OCI-LY7 (cell line): Measurements from ENCODE around the gene ZBTB3. TPM values are rescaled to one million over a fixed set of nuclear protein-coding genes. Genes with fewer than 3 reads are reported as not detected.
A peak's percentile ranks its signal among the peaks of the same experiment; 100 is the strongest.

Source experiments
- BruUV-seq: library from RNA; stranded (reverse); fragments of 400-500 nt; replicated peaks from 2 replicates; lab custom pipeline; 2021; lab: Mats Ljungman, UMichigan
- CTCF ChIA-PET: fragments of 300-600 bp; sonication (Branson Sonifier 250); formaldehyde crosslinking; loops from one replicate; lab custom pipeline; 2022; ENCODE audit warnings: antibody characterized with exemption; ENCODE audit not compliant: unreplicated experiment; lab: Charles Lee
- POLR2A ChIA-PET: fragments of 300-600 bp; sonication (Branson Sonifier 250); formaldehyde crosslinking; loops from one replicate; lab custom pipeline; 2022; ENCODE audit warnings: antibody characterized with exemption; lab: Charles Lee
- DNase-seq: peaks from one replicate; pipeline ENCODE4 v3.0.0-alpha.2; 2015; ENCODE audit warnings: low spot score
- H2AFZ ChIP-seq: fragments of 200-600 bp; sonication (generic), shearing (Covaris generic); 2 replicates; pipeline ENCODE4 v1.6.1; 2014; ENCODE audit warnings: mild to moderate bottlenecking, antibody characterized with exemption, low read length, moderate library complexity
- H3K27ac ChIP-seq: fragments of 200-600 bp; sonication (generic); 2 replicates; pipeline ENCODE4 v1.5.1; 2014; ENCODE audit warnings: mixed run types, low read depth, mild to moderate bottlenecking, moderate library complexity, low read length, inconsistent platforms; ENCODE audit not compliant: poor library complexity, severe bottlenecking
- H3K36me3 ChIP-seq: fragments of 200-600 bp; sonication (generic); 2 replicates; pipeline ENCODE4 v1.6.1; 2014; ENCODE audit warnings: mild to moderate bottlenecking, antibody characterized with exemption, low read length, moderate library complexity, mixed read lengths; ENCODE audit not compliant: insufficient read depth
- H3K4me1 ChIP-seq: fragments of 200-600 bp; sonication (generic); 2 replicates; pipeline ENCODE4 v1.5.1; 2014; ENCODE audit warnings: mild to moderate bottlenecking, low read length; ENCODE audit not compliant: insufficient read depth, poor library complexity, severe bottlenecking
- H3K4me2 ChIP-seq: fragments of 200-600 bp; sonication (generic); 2 replicates; pipeline ENCODE4 v1.6.1; 2014; ENCODE audit warnings: mild to moderate bottlenecking, low read length
- H3K4me3 ChIP-seq: fragments of 200-600 bp; sonication (generic); 2 replicates; pipeline ENCODE4 v1.5.1; 2014; ENCODE audit warnings: mild to moderate bottlenecking, low read depth, low read length; ENCODE audit not compliant: poor library complexity, severe bottlenecking
- H3K79me2 ChIP-seq: fragments of 200-600 bp; sonication (generic); 2 replicates; pipeline ENCODE4 v1.6.1; 2016; ENCODE audit warnings: low read depth, mild to moderate bottlenecking, low read length, moderate library complexity, mixed read lengths; ENCODE audit not compliant: insufficient read depth
- H3K9me2 ChIP-seq: fragments of 200-600 bp; sonication (generic); 2 replicates; pipeline ENCODE4 v1.6.1; 2016; ENCODE audit warnings: mild to moderate bottlenecking, low read length, mixed read lengths; ENCODE audit not compliant: insufficient read depth
- H3K9me3 ChIP-seq: fragments of 200-600 bp; sonication (generic); 2 replicates; pipeline ENCODE4 v1.6.1; 2014; ENCODE audit warnings: mild to moderate bottlenecking, mixed run types, low read length, mixed read lengths
- H4K20me1 ChIP-seq: fragments of 200-600 bp; sonication (generic); 2 replicates; pipeline ENCODE4 v1.6.1; 2014; ENCODE audit warnings: mild to moderate bottlenecking, antibody characterized with exemption, low read length, moderate library complexity, mixed read lengths; ENCODE audit not compliant: insufficient read depth
- EZH2phosphoT487 ChIP-seq: fragments of 200-600 bp; sonication (generic); IDR thresholded peaks from 2 replicates; pipeline ENCODE4 v1.6.1; 2018; ENCODE audit warnings: low read depth, borderline replicate concordance, mild to moderate bottlenecking, mixed run types, antibody characterized with exemption, low read length, moderate library complexity, mixed read lengths
- intact Hi-C: fragments of 100-400 bp; cut with micrococcal nuclease; formaldehyde crosslinking; loops from one replicate; pipeline ENCODE4 v1.10.0; 2022; ENCODE audit not compliant: unreplicated experiment
- total RNA-seq, 2 experiments: library from RNA; depleted of rRNA in 1 of 2; stranded (reverse); fragments of >200 nt in 1 of 2; shearing (Covaris generic) in 1 of 2; gene quantifications; 2 replicates each; pipeline ENCODE4 v1.2.3, GENCODE V29; 2014 to 2022
- TF ChIP-seq, protein P1 (sequence below): fragments of 200-600 bp; sonication (generic); conservative IDR thresholded peaks from 2 replicates; pipeline ENCODE4 v1.5.1; 2014; ENCODE audit warnings: mild to moderate bottlenecking, antibody characterized with exemption, low read length, moderate library complexity, mixed read lengths

Gene ZBTB3
- total RNA-seq, 2 experiments from 2014 or later, result 11.3 to 11.8 TPM

DNA sequence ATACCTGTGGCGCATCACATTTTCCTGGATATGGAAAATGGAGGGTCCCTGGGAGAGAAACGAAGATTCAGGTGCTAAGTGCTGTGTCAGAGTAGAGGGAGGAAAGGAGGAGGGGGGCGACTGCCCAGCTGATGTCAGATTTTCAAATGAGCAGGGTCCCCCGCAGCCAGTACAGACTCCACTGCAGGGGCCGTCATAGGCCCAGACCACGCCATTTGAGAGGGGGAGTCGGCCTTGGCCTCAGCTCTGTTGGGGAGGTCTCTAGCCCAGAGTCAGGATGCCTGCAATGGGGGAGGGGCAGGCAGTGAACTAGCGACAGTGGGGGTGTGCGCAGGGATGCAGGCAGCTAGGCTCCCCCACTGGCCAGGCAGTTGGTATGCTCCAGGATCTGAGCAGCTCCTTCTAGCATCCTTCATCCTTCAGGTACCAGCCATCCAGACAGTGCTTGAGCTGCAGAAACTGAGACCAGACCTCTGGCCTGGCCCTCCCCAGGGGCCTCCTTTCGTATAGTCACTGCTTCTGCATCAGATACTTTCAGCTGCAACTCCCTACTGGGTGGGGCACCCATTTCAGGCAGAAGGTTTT is 46.6 kb downstream of the ZBTB3 start, which contains the start of the genes BSCL2 and GNG3:
TSS of gene BSCL2 (minus strand) at position 148 of the 585 bp plus-strand sequence. CDS start 229 bp downstream, outside the sequence.
TSS of gene GNG3 (plus strand) at position 400 of the 585 bp plus-strand sequence. CDS start 620 bp downstream, outside the sequence.
- no peaks in the 10 kb centered on the region for H4K20me1 ChIP-seq
- H3K27ac ChIP-seq, result peak within 1 kb of the TSS; percentile 73
- H3K9me3 ChIP-seq, result no peaks in the 10 kb centered on the region
- no peaks in the 10 kb centered on the region for H3K79me2 ChIP-seq
- TF ChIP-seq EZH2phosphoT487, result no peak
- TF ChIP-seq, protein P1, sequence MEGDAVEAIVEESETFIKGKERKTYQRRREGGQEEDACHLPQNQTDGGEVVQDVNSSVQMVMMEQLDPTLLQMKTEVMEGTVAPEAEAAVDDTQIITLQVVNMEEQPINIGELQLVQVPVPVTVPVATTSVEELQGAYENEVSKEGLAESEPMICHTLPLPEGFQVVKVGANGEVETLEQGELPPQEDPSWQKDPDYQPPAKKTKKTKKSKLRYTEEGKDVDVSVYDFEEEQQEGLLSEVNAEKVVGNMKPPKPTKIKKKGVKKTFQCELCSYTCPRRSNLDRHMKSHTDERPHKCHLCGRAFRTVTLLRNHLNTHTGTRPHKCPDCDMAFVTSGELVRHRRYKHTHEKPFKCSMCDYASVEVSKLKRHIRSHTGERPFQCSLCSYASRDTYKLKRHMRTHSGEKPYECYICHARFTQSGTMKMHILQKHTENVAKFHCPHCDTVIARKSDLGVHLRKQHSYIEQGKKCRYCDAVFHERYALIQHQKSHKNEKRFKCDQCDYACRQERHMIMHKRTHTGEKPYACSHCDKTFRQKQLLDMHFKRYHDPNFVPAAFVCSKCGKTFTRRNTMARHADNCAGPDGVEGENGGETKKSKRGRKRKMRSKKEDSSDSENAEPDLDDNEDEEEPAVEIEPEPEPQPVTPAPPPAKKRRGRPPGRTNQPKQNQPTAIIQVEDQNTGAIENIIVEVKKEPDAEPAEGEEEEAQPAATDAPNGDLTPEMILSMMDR, result no peak
- no peak for DNase-seq
- H3K4me1 ChIP-seq, result peaks cover 44% of the 10 kb centered on the region
- H3K4me3 ChIP-seq, result peak within 1 kb of the TSS; percentile 73
- intact Hi-C loops, result loop anchor here (2.0 kb wide), 1 partner anchor 19 kb away; the partner anchor contains the start of gene HNRNPUL2
- H3K9me2 ChIP-seq, result no peaks in the 10 kb centered on the region
- ChIA-PET CTCF (no interaction called here), POLR2A (interaction anchor here (0.8 to 1.6 kb wide), 3 partner anchors 20 to 36 kb away, joined by 3 to 5 read pairs (median 3); partner anchors contain the start of genes HNRNPUL2, TTC9C and UQCC3)
- BruUV-seq, result no TSS peak
- peaks cover 93% of the 10 kb centered on the region for H3K36me3 ChIP-seq
- H2AFZ ChIP-seq, result no peak within 1 kb of the TSS
- H3K4me2 ChIP-seq, result peak within 1 kb of the TSS; percentile 94

GRCh38 chr11:62706850-62707247 is 47.1 kb downstream of the ZBTB3 start:
- intact Hi-C loops, result loop anchor here (2.0 kb wide), 1 partner anchor 20 kb away; the partner anchor contains the start of gene HNRNPUL2
- H3K4me1 ChIP-seq, result peaks cover 44% of the 10 kb centered on the region
- no peaks in the 10 kb centered on the region for H4K20me1 ChIP-seq
- no TSS peak for BruUV-seq
- H2AFZ ChIP-seq, result no peak overlapping the region
- DNase-seq, result no peak
- H3K79me2 ChIP-seq, result no peaks in the 10 kb centered on the region
- no peak overlapping the region for H3K4me3 ChIP-seq
- H3K36me3 ChIP-seq, result peaks cover 93% of the 10 kb centered on the region
- ChIA-PET POLR2A (interaction anchor here (0.7 to 1.4 kb wide), 2 partner anchors 122 to 137 kb away, joined by 5 read pairs; no protein-coding TSS in a partner anchor), CTCF (no interaction called here)
- H3K9me3 ChIP-seq, result no peaks in the 10 kb centered on the region
- TF ChIP-seq EZH2phosphoT487, result no peak
- TF ChIP-seq, protein P1, result no peak
- H3K9me2 ChIP-seq, result no peaks in the 10 kb centered on the region
- H3K27ac ChIP-seq, result no peak overlapping the region
- H3K4me2 ChIP-seq, result peak overlapping the region; percentile 94; the same call in 1 of the 2 replicates
